ENCODE measurements around the gene FBXO44.

FBXO44 gene

DNA sequence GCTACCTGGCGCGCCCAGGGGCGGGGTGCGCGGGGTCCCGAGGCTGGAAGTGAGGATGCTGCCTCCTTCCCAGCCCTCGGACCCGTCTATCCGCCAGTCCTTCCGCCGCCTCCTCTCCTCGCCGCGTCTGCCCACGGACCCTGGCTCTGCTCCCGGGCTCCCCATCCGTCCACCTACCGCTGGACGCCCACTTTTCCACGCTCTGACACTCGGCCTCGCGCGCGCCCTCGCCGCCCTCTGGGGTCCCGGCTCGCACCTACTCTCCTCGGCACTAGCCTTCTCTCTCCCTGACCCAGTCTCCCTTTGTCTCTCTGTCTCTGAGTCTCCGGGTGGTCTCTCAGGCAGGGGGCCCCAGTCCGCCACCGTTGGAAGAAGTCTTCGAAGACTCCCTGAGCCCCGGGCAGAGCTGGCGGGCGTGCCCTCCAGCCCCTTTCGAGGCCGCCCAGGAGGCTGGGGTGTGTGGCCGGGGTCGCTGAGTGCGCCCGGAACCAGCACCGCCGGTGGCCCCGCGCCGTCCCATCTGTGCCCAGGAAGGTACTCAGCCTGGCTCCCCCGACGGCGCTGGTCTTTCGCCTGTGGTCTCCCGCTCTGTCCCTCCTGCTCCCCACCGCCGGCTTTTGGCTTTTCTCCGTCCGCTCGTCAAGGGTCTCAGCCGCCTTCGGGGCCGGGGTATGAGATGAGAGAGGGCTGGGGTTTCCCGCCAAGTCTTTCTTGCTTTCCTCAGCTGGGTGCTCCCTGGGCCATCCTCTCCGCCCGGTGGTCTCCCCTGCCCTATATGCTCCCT lies 37.4 kb downstream of the FBXO44 start:
- DNase-seq, result no peak

DNA sequence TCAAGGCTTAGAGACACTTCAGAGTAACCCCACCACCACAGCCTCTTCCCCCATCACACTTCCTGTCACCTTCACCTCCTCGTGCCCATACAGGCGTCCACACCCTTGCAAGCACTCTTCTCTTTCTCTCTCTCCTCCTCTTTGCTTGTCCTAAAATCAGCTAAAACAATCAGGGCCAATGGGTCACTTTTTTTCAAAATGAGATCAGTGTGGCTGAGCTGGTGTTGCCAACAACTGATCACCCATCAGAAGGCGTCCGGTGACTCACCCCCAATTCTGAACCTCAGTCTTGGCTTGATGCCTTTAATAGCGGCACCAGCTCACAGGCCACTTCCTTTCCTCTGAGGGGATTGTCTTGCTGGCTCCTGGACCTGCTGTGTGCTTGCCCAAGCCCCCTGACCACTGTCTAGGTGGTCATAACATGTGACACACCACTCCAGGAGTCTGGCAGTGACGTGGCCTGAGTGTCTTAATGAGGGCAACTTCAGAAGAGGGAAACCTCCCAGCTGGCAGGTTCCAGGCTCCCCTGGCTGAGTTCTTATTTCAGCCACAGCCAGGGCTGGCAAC lies 38.4 kb downstream of the FBXO44 start:
- DNase-seq, result peak; percentile 85

DNA sequence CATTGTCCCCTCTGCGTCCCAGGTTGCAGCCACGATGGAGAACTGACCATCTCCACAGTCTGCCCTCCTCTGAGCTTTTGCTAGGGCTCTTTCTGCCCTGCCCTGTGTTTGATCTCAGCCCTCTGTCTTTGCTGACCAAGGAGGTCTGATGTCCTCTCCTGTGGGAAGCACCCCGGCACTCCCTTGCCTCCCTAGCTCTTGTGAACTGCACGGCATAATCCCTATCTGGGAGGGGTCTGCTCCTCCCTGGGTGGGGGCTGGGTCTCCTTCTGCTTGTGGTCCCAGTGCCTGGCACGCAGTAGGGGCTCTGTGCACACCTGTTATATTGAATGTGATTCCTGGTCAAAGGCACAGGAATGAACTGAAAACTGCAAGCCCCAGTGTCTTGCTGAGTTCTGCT lies 39.2 kb downstream of the FBXO44 start:
- no peak for DNase-seq

DNA sequence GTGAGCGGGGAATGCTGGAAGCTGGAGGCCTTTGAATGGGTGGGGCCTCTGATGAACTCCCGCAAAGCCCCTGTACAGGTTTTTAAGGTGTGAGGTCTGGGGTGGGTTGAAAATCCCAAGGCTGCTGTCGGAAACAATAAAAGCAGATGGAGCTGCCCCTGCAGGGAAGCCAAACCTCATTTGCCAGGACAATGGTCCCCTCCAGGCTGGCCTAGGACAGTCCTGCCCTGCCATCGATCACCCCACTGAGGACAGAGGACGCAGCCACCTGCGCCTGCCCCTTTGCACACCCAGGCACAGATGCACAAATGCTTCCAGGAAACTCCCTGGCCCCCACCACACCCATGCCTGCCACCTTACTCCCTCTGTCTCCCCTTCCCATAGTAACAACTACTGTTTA lies 41.2 kb downstream of the FBXO44 start:
- DNase-seq, result no peak

DNA sequence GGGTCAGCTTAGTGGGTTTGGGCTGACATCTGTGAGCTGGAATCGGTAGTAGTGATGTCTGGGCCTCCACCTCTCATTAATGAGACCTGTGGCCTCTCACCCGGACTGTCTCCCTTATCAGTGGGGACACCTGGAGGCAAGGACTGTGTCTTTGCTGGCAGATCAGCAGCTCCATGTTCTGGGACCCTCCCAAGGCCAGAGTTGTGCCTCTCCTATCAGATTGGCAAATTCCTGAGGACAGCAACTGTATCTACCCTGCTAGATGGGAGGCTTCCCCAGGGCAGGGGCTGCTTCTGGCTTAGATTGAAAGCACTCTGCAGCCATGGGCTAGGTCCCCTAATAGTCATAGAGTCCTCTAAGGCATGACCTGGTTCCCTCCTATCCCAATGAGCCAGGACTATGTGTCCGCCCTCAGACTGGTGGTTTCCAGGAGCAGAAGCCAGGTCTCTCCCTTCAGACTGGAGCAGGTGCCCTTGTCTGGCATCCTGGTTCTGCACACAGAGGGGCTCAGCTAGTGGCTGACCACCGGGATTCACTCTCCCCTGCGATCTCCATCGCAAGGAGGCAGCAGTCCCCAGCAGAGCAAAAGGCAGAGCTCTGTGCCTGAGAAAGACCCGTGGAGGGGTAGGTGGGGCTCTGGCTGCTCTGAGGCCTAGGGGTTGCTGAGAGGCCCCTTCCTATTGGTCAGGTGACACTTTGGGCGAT lies 42.7 kb downstream of the FBXO44 start:
- no peak for DNase-seq

DNA sequence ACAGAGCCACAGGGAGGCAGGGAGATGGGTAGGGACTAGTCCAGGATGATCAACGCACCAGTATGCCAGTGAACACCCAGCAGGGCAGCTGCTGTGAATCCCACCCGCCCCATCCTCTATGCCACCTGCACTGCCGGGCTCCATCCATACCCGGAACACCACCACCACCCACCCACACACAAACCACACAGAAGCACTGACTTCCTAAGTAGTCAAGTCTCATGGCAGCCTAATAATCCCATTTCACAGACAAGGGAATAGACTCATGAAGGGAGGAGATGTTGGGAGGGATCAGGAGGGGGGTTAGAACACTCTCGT lies 43.2 kb downstream of the FBXO44 start:
- no peak for DNase-seq

DNA sequence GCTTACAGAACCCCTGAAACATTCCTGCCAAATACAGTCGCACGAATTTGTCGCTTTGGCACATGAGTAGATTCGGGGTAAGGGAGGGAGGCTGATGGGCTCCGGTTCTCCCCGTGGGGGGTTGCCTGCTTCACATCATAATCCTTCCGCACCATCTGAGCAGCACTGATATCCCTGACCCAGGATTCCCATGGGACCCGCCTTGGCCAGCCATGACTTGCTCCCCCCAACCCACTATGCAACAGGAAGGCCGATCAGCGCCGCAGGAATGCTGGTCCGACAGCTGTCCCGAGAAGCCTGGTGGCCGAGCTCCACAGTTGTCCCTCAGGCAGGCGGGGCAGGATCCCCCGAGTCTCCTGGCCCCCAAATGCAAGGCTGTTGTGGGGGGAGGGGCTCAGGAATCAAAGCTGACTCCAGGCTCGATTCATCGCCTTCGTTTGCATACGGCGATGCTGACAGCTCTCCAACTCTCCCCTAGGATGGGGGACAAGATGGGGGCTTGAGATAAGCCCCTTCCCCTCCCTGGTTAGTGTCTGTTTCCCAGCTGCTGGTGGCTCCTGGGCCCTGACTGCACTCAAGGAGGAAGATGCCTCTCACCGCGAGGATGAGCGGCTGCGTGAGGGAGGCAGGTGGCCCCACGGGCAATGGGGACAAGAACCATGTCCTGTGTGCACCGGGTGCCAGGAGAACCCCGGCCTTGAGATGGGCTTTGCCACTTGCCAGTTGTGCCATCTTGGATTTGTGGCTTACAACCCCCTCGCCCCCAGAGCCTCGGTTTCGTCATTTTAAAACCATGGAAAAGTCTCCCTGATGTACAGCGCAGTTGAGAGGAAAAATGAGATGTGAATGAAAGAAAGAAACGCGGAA lies 46.2 kb downstream of the FBXO44 start:
- no peak for DNase-seq

DNA sequence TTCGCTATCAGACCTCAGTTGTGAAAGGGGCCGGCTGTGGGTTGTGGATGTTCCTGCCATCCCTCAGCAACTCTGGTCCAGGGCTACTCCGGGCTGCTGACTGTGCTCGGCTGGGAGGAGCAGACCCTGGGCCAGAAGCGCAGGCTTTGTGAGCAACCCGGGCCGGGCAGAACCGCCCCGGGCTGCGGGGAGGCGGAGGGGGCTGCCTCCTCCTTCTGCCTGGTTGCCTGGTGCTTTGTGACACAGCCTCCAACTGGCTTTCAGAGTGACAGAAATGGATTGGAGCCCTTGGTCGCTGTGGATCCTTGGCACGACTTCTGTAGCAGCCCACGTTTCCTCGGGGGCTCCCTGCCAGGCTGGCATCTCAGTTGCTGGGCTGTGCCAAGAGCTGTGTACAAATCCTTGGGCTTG lies 46.9 kb downstream of the FBXO44 start:
- no peak for DNase-seq

DNA sequence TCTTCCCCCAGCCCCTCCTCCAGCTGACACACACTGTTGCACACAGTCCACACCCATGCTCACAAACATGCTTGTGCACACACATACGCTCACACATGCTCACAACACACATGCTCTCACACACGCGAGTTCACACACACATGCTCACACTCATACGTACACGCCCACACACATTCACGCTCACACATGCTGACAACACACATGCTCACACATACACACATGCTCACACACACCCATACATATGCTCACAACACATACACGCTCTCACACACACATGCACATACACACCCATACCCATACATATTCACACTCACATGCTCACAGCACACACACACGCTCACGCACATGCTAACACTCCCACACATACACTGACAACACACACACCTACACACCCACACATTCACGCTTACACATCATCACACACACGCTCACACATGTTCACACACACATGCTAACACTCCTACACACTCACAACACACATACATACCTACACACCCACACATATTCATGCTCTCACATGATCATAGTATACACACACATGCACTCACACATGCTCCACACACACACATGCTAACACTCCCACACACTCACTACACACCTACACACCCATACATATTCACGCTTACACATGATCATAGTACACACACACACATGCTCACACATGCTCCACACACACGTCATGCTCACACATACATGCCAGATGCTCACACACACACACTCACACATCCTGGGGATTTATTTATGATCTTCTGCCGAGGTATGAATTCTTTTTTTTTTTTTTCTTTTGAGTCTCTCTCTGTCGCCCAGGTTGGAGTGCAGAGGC lies 47.5 kb downstream of the FBXO44 start:
- no peak for DNase-seq

DNA sequence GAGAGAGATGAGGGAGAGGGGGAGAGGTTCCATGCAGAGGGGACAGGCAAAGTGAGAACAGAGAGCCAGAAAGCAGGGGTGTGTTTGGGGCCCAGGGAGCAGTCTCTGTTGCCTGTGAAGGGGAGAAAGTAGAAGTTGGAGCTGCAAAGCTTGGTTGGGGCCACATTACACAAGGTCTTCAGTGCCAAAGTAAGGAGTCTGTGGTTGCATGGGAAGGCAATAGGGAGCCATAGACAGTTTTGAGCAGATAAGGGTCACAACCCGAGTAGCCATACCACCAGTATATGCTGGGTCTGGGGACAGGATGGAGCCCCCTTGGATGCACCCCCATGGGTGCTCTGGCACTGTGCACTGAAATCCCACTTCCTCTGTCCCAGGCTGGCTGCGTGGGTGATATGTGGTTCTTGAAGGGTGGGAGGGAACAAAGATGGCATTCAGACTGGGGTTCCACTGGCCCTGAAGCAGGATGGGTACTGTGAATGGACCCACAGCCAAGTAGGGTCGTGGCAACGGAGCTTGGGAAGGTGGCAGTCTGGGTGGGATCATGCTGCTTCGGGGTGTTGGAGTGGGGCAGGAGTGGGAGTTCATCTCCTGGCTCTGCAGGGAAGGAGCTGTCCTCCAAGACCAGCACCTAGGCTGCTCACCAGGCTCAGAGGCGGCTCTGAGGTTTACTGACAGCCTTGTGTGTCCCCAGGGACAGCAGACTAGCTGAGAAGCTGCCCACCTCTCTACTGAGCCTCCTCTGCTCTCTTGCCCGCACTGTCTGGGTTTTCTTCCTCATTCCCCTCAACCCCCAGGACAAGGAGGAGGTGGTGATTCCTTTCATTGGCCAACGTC lies 48.9 kb downstream of the FBXO44 start:
- no peak for DNase-seq

DNA sequence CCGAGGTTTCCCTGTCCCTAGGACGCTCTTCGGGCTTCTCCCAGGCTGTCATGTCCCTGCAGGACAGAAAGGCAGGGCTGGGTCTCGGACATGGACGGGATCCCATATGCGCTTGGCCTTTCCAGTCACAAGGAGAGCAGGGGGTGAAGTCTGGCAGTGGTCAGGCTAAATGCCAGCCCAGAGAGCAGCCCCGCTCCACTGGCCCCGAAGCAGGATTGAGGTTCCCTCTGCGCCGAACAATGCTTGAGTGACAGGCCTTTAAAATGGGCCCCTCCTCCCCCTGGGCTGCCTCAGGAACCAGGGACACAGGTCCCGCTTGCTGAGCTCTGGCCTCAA lies 49.5 kb downstream of the FBXO44 start:
- DNase-seq, result no peak

DNA sequence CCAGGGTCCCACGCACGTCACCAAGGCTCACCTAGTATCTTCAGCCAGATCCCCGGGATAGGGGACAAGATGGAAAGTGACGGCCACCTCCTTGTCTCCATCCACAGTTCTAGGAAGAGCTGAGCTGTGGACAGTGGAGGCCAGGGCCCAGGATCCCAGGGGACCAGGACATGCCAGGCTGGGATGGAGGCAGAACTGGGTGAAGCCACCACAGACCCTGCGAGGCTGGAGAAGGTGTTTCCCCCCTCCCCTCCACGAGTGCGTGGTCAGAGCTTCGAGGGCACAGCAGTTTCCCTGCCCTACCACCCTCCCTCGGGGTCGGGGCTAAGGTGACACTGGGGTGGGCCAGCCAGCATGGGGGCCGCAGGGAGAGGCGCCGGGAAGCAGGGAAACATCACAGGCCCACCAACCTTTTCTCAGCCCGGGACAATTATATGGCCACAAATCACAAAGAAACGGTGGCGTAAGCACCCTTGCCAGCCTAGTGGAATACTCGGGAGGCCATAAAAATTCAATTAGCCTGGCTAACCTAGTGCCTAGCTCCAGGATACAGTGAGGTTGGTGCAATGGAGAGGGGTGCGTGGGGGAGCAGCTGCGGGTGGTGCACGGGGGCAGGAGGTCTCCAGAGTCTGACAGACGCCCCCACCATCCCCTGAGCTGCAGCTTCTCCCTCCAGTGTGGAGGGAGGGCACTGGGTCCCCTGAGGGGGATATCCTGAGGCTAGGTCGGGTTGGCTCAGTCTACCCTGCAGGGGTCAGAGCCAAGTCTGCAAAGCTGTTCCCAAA lies 50.2 kb downstream of the FBXO44 start:
- no peak for DNase-seq

DNA sequence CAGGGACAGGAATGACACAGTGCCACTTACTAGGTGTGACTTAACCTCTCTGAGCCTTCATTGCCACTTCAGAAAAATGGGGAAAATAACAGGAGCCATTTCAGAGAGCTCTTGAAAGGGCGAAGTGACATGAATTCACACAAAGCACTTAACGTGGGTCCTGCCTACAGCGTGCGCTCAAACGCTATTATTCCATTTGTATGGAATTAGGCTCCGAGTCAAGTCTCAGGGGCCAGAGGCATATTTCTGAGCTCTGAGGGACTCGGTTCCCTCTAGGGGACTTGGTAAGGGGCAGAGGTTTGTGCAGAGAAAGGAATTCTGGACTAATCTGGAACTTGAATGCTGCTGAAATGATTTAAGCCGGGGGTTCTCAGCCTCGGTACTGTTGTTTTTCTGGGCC lies 50.9 kb downstream of the FBXO44 start:
- no peak for DNase-seq

DNA sequence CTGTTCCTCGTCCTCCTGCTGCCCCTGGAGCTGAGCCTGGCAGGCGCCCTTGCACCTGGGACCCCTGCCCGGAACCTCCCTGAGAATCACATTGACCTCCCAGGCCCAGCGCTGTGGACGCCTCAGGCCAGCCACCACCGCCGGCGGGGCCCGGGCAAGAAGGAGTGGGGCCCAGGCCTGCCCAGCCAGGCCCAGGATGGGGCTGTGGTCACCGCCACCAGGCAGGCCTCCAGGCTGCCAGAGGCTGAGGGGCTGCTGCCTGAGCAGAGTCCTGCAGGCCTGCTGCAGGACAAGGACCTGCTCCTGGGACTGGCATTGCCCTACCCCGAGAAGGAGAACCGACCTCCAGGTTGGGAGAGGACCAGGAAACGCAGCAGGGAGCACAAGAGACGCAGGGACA lies 51.6 kb downstream of the FBXO44 start:
- no peak for DNase-seq

DNA sequence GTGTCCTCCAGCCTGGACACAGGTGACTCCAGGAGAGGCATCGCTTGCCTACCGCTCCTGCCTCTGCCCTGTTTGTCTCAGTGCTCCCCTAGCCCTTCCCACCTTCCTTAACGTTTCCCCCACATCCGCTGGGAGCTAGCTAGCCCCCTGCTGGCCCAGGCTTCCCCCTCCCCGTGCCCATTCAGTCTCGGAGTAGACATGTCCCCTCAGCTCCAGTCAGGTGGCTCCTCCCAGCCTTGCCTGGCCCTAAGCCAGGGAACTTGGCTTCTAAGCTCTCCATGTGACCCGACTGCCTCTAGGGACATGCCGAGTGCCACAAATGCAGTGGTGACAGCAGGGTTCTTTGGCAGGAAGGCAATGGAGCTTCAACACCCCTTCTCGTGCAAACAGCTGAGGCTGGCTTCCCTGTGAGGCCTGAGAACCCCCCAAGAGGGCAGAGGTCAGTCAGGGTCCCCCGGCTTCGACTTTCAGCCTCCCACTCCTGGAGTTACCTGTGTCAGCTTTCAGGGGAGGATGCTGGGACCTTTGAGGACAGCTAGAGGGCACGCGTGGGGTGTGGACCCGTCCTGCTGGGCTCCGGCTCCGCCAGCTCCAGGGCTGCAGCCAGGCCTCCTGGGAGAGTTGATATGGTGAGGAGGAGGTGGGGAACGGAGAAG lies 53.1 kb downstream of the FBXO44 start:
- DNase-seq, result no peak

DNA sequence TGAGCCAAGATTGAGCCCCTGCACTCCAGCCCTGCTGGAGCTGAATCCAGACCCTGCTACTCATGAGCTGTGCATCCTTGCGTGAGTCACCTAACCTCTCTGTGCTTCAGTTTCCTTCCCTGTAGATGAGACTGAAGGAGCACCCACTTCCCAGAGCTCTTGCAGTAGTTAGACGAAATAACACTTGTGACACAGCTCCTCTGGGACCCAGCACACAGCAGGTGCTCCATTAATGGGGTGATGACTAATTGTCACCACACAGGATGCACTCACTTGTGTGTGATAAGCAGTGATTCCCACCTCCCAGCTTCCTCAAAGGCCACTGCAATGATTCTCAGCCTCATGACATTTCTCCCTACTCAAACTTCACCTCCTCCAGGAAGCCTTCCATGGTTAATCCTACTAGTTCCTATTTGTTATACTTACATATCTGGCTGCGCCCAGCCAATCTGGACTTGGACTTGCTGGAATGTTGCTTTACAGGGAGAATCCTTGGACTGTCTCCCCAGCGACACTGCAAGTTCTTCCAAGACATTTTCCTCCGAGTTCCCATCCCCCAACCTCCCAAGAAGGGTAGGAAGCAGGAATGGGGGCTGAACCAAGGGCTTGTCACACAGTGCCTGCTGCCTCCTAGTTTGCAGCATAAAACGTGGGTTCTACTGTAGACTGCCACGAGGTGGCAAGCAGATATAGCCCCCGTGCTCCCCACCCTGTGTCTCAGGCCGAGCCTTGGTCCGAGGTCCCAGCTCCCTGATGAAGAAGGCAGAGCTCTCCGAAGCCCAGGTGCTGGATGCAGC lies 54.1 kb downstream of the FBXO44 start:
- DNase-seq, result peak; percentile 65

DNA sequence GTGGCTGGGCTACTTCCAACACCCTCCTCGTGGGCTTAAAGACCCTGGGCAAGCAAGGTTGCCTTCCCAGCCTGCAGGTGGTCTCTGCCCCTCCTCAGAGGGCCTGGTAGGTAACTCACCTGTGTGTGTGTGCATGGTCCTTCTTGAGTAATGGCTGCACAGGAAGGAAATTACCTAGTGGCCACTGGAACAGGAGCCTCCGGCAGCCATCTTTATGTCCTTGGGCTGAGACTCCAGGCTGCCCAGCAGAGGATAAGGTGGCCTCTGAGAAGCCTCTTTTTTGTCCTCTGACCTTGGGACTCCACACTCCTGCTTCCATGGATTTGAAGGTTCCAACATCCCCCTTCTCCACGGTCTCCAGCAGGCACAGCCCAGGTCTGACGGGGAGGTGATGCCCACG lies 56.8 kb downstream of the FBXO44 start:
- DNase-seq, result no peak

DNA sequence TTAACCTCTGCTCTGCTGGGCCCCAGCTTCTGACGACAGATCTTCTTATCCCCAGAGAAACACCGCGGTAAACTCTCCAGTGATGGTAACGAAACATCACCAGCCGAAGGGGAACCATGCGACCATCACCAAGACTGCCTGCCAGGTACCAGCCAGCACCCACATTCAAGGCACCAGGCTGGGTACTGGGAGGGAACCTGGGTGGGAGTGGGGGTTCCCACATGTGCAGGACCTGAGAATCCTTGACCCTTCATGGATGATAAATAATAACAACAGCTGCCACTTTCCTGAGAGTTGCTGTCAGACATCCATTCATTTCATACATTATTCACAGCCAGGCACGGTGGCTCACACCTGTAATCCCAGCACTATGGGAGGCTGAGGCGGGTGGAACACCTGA lies 57.6 kb downstream of the FBXO44 start:
- DNase-seq, result no peak
